Endothelial cell of coronary artery (primary cell): Measurements from ENCODE around the gene MRPS25. TPM values are rescaled to one million over a fixed set of nuclear protein-coding genes. Genes with fewer than 3 reads are reported as not detected.

Source experiments
- total RNA-seq: library from RNA; depleted of rRNA; stranded (reverse); fragments of >200 nt; gene quantifications from 2 replicates; pipeline ENCODE4 v1.2.3, GENCODE V29; 2014

The MRPS25 gene
- total RNA-seq = 19.5 and 25.7 TPM in 2 replicates

GRCh38 chr3:15064835-15065549 lies at the start of gene MRPS25:
Gene MRPS25, minus strand, starts transcription at chr3:15065315. Its CDS starts 121 bp downstream, at chr3:15065194.

GRCh38 chr3:15098503-15099363 lies 33.6 kb upstream of the MRPS25 start, which contains the start of gene RBSN:
Gene RBSN, minus strand, starts transcription at chr3:15099148. Its CDS starts 3,028 bp downstream, at chr3:15096120.

Other genes with a start within 250 kb of the MRPS25 start
- gene FGD5, start 246.4 kb downstream of the MRPS25 start, total RNA-seq = 77.6 and 82.4 TPM in 2 replicates
- gene NR2C2, start 117.7 kb downstream of the MRPS25 start, total RNA-seq = 17.7 and 25.2 TPM in 2 replicates
- gene RBSN, start 33.8 kb upstream of the MRPS25 start, total RNA-seq = 18.3 and 19.3 TPM in 2 replicates
- 17.2 and 29.8 TPM in 2 replicates for gene CAPN7, start 140.9 kb upstream of the MRPS25 start, total RNA-seq